DOHH2 (cell line): ENCODE measurements around the gene ACSL1.

ENCODE experiments used
- CTCF ChIP-seq: fragments of 200-600 bp; sonication (generic); IDR thresholded peaks from one replicate; pipeline ENCODE4 v1.5.1; 2014; ENCODE audit warnings: antibody characterized with exemption, mild to moderate bottlenecking, low read depth, low read length; ENCODE audit not compliant: poor library complexity, severe bottlenecking
- EZH2phosphoT487 ChIP-seq: fragments of 200-600 bp; sonication (generic); IDR thresholded peaks from 2 replicates; pipeline ENCODE4 v1.6.1; 2017; ENCODE audit warnings: borderline replicate concordance, mild to moderate bottlenecking, antibody characterized with exemption, low read length, moderate library complexity, mixed read lengths

GRCh38 chr4:184752496-184753275 is 73.1 kb downstream of the ACSL1 start:
- TF ChIP-seq CTCF: no peak
- no peak for TF ChIP-seq EZH2phosphoT487
